A549 (cell line): ENCODE data around the gene PGBD5. TPM values are rescaled to one million over a fixed set of nuclear protein-coding genes. Genes with fewer than 3 reads are reported as not detected.

Experiments
- ATAC-seq, 2 experiments: fragments of 200-7000 bp in 1 of 2; fragments of >200 bp in 1 of 2; cut with Nextera tagmentation in 1 of 2; cut with Tn5 transposase in 1 of 2; 3 replicates each; pipeline versions ENCODE4 v1.8.0 to v1.9.1; 2018 to 2020; ENCODE audit warnings: mild to moderate bottlenecking in 1 of 2, moderate library complexity in 1 of 2
- CTCF ChIA-PET: fragments of 300-600 bp; sonication (Branson Sonifier 250); formaldehyde crosslinking; extraction: SDS; loops from one replicate; lab custom pipeline; 2021; ENCODE audit warnings: antibody characterized with exemption, inconsistent platforms; lab: Yijun Ruan, JAX
- POLR2A ChIA-PET: fragments of 350-600 bp; formaldehyde crosslinking; extraction: SDS; loops from one replicate; lab custom pipeline; 2021; ENCODE audit warnings: antibody characterized with exemption, inconsistent platforms; lab: Yijun Ruan, JAX
- DNase-seq, 2 experiments: peaks; one replicate each; pipeline versions ENCODE4 v3.0.0 to v3.0.0-alpha.2; 2011 to 2016; ENCODE audit warnings: low read depth in 1 of 2, low spot score in 1 of 2
- FAIRE-seq: peaks from 2 replicates; lab custom pipeline; 2011; peaks lifted over from hg19 to GRCh38; lab: Jason Lieb, UNC
- H3K27ac ChIP-seq, 2 experiments: fragments of >200 bp; sonication (Bioruptor Twin); formaldehyde crosslinking; 3 replicates each; pipeline ENCODE4 v1.5.1; 2016 to 2017
- H3K4me1 ChIP-seq: fragments of >200 bp; sonication (Bioruptor Twin); formaldehyde crosslinking; 3 replicates; pipeline ENCODE4 v1.6.1; 2016
- H3K4me2 ChIP-seq: fragments of >200 bp; sonication (Bioruptor Twin); formaldehyde crosslinking; 3 replicates; pipeline ENCODE4 v1.6.1; 2016
- H3K4me3 ChIP-seq: fragments of >200 bp; sonication (Bioruptor Twin); formaldehyde crosslinking; 3 replicates; pipeline ENCODE4 v1.5.1; 2016
- H3K9me3 ChIP-seq: fragments of >200 bp; sonication (Bioruptor Twin); formaldehyde crosslinking; 3 replicates; pipeline ENCODE4 v1.6.1; 2016
- ATOH8 ChIP-seq: fragments of 250-450 bp; sonication (Bioruptor Pico); IDR thresholded peaks from 2 replicates; pipeline ENCODE4 v1.5.0; 2020; ENCODE audit warnings: low read depth, mild to moderate bottlenecking, moderate library complexity
- BCL3 ChIP-seq: fragments of >200 bp; sonication (Bioruptor Twin); formaldehyde crosslinking; IDR thresholded peaks from 3 replicates; pipeline ENCODE4 v1.6.1; 2016
- CBX8 ChIP-seq: fragments of 200-600 bp; sonication (generic); IDR thresholded peaks from 2 replicates; pipeline ENCODE4 v1.6.1; 2016
- CTCF ChIP-seq: fragments of >200 bp; sonication (Bioruptor Twin); formaldehyde crosslinking; IDR thresholded peaks from 3 replicates; pipeline ENCODE4 v1.5.1; 2016
- E2F6 ChIP-seq: IDR thresholded peaks from 2 replicates; pipeline ENCODE4 v1.6.1; 2012; ENCODE audit warnings: low read depth, borderline replicate concordance
- EHF ChIP-seq: fragments of 250-450 bp; sonication (Bioruptor Pico); IDR thresholded peaks from 2 replicates; pipeline ENCODE4 v1.5.0; 2020; ENCODE audit warnings: mild to moderate bottlenecking
- ELK1 ChIP-seq: fragments of 150-350 bp; IDR thresholded peaks from 2 replicates; pipeline ENCODE4 v1.6.1; 2014; ENCODE audit warnings: low read depth, mild to moderate bottlenecking, low read length
- FOSL2 ChIP-seq, 2 experiments: fragments of 450-650 bp in 1 of 2; fragments of >200 bp in 1 of 2; sonication (Bioruptor Twin) in 1 of 2; formaldehyde crosslinking; IDR thresholded peaks; 2 replicates each; pipeline versions ENCODE4 v1.5.0 to v1.6.1; 2016 to 2020; ENCODE audit warnings: mild to moderate bottlenecking in 1 of 2, moderate library complexity in 1 of 2
- GATA3 ChIP-seq: IDR thresholded peaks from 2 replicates; pipeline ENCODE4 v1.6.1; 2012; ENCODE audit warnings: borderline replicate concordance
- HDAC2 ChIP-seq: fragments of 200-600 bp; sonication (generic); IDR thresholded peaks from 2 replicates; pipeline ENCODE4 v1.6.1; 2016
- HEYL ChIP-seq: fragments of 250-450 bp; sonication (Bioruptor Pico); IDR thresholded peaks from 2 replicates; pipeline ENCODE4 v1.8.0; 2021; ENCODE audit warnings: mild to moderate bottlenecking, moderate library complexity
- HOXA7 ChIP-seq: fragments of 250-450 bp; sonication (Bioruptor Pico); IDR thresholded peaks from 2 replicates; pipeline ENCODE4 v1.5.0; 2020; ENCODE audit warnings: mild to moderate bottlenecking, moderate library complexity
- HOXB13 ChIP-seq: fragments of 250-450 bp; sonication (Bioruptor Pico); IDR thresholded peaks from 2 replicates; pipeline ENCODE4 v1.5.0; 2020; ENCODE audit warnings: low read depth, mild to moderate bottlenecking, moderate library complexity
- JUNB ChIP-seq: fragments of >200 bp; sonication (Bioruptor Twin); formaldehyde crosslinking; IDR thresholded peaks from 2 replicates; pipeline ENCODE4 v1.6.1; 2016
- MAFK ChIP-seq: fragments of 450-650 bp; IDR thresholded peaks from 2 replicates; pipeline ENCODE4 v1.6.1; 2014; ENCODE audit not compliant: partially characterized antibody
- NPAS2 ChIP-seq: fragments of 250-450 bp; sonication (Bioruptor Pico); IDR thresholded peaks from 2 replicates; pipeline ENCODE4 v1.8.0; 2022; ENCODE audit warnings: mild to moderate bottlenecking, moderate library complexity, borderline replicate concordance
- NR3C1 ChIP-seq: fragments of >200 bp; sonication (Bioruptor Twin); formaldehyde crosslinking; IDR thresholded peaks from 3 replicates; pipeline ENCODE4 v1.6.1; 2017
- POLR2A ChIP-seq: IDR thresholded peaks from 2 replicates; pipeline ENCODE4 v1.6.1; 2012; ENCODE audit warnings: mild to moderate bottlenecking, low read length
- POLR2AphosphoS2 ChIP-seq: conservative IDR thresholded peaks from 2 replicates; pipeline ENCODE4 v1.6.1; 2012; ENCODE audit warnings: low read length, improper control_type of control experiment, inconsistent platforms
- REST ChIP-seq: fragments of 200-600 bp; sonication (generic); IDR thresholded peaks from 2 replicates; pipeline ENCODE4 v1.6.1; 2016; ENCODE audit warnings: antibody characterized with exemption, mild to moderate bottlenecking, moderate library complexity
- RNF2 ChIP-seq: fragments of 200-600 bp; sonication (generic); IDR thresholded peaks from 2 replicates; pipeline ENCODE4 v1.6.1; 2016; ENCODE audit warnings: low read depth, mild to moderate bottlenecking, antibody characterized with exemption, moderate library complexity, borderline replicate concordance
- SREBF2 ChIP-seq: fragments of 450-650 bp; IDR thresholded peaks from 2 replicates; pipeline ENCODE4 v1.6.1; 2014; ENCODE audit warnings: mild to moderate bottlenecking, moderate library complexity
- TFCP2L1 ChIP-seq: fragments of 250-450 bp; sonication (Bioruptor Pico); IDR thresholded peaks from 2 replicates; pipeline ENCODE4 v1.5.0; 2021; ENCODE audit warnings: mild to moderate bottlenecking
- WGBS: methylation state at CpG from one replicate; pipeline ENCODE4 v1.1.6; 2017; ENCODE audit errors: missing lambda C conversion rate; 5-methylcytosine and 5-hydroxymethylcytosine counted together
- polyA plus RNA-seq, 4 experiments: library from polyadenylated mRNA; depleted of rRNA in 3 of 4; stranded (reverse); fragments of >200 nt; fragmentation: RNase III in 1 of 4; extraction: RNeasy Plus Mini Kit Qiagen cat#74134 plus additional on column Dnase treatment in 1 of 4; gene quantifications; 2 replicates in 3 of 4; 3 replicates in 1 of 4; pipeline ENCODE4 v1.2.3, GENCODE V29; 2011 to 2017

PGBD5 gene
- polyA plus RNA-seq, 2 of the 4 experiments (the other 2 are of a cell fraction), result 0.04 to 0.66 TPM

GRCh38 chr1:230385930-230386329 lies 40.2 kb downstream of the PGBD5 start:
- Histone ChIP-seq H3K9me3 (no peaks in the 10 kb centered on the region), H3K4me3 (no peak overlapping the region), H3K27ac (no peak overlapping the region), H3K4me2 (no peak overlapping the region), H3K4me1 (peaks cover 8% of the 10 kb centered on the region; the same call in 2 of the 3 replicates)
- TF ChIP-seq HOXA7, result no peak
- TF ChIP-seq E2F6, result no peak
- TF ChIP-seq HOXB13 (CRISPR knock-in tag), result no peak
- no peak for TF ChIP-seq TFCP2L1 (CRISPR knock-in tag)
- no peak for TF ChIP-seq ATOH8
- TF ChIP-seq FOSL2 (IDR thresholded peaks at IDR 0.05), result no peak
- no peak for TF ChIP-seq FOSL2 (CRISPR knock-in tag; IDR thresholded peaks at IDR 0.05)
- TF ChIP-seq CTCF, result no peak
- no peak for TF ChIP-seq ELK1
- TF ChIP-seq REST, result no peak
- TF ChIP-seq GATA3, result no peak
- TF ChIP-seq POLR2A, result no peak
- TF ChIP-seq CBX8, result no peak
- TF ChIP-seq RNF2, result no peak
- no peak for TF ChIP-seq SREBF2
- TF ChIP-seq NPAS2 (CRISPR knock-in tag), result no peak
- no peak for TF ChIP-seq POLR2AphosphoS2
- TF ChIP-seq BCL3, result no peak
- 61% methylated on average over 4 of the region's 4 CpGs for WGBS
- FAIRE-seq, result no peak
- ChIA-PET CTCF (no interaction called here), POLR2A (no interaction called here)
- DNase-seq, result no peak
- no peak for ATAC-seq

GRCh38 chr1:230385158-230385450 lies 41.0 kb downstream of the PGBD5 start:
- FAIRE-seq (no peak), ATAC-seq (no peak), DNase-seq (no peak)
- peaks cover 2% of the 10 kb centered on the region; the same call in 2 of the 3 replicates for H3K9me3 ChIP-seq
- H3K4me1 ChIP-seq, result peaks cover 8% of the 10 kb centered on the region; the same call in 2 of the 3 replicates
- TF ChIP-seq SREBF2 (no peak), MAFK (no peak), EHF (CRISPR knock-in tag) (no peak), JUNB (no peak), HEYL (CRISPR knock-in tag) (no peak), NR3C1 (no peak), HDAC2 (no peak)
- POLR2A ChIA-PET, result no interaction called here
- H3K27ac ChIP-seq, result no peak overlapping the region
- CTCF ChIA-PET, result no interaction called here
- no peak overlapping the region for H3K4me2 ChIP-seq
- WGBS, result 97% methylated on average over 2 of the region's 2 CpGs
- H3K4me3 ChIP-seq, result no peak overlapping the region
